Measurements from ENCODE around the gene NPIPA2.
"Not testable (repeated sequence)": the region's sequence is repeated elsewhere in the genome, so short reads cannot be mapped to it uniquely, and the experiment has no call there.

NPIPA2 gene

DNA sequence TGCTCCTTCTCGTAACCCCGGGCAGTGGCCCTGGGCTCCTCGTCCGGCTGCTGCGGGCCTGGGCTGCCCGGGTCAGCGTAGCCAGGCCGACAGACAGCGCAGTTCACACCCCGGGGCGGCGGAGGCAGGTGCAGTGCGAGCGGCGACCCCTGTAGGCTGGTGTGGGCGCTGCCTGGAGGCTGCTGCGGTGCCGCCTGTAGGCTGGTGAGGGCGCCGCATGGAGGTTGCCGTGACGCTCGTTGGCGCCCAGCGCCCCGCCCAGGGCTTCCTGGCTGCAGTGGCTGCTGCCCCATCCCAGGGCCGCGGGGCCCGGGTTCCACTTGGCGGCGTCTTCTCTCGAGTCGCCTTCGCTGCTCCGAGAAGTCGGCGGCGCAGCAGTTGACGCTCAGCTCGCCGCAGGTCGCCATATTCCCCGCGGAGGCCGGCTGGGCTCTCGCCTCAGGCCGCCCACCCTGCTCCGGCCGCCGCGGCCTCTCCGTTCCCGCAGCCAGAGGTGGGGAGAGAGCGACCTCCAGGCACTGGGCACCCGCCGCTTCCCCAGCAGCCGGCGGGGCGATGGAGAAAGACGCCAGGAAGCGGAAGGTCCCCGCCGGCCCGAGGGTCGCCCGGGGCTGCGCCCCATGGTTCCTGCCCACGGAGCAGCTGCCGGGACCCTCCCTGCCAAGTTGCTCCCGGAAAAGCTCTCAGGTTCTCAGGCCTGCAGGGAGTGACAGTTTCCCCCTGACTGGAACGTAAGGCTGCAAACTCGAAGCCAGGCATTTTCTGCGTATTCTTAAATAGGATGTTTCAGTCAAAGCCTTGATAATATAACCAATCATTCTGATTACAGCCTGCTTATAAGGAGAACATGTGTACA is at the start of gene NPIPA2:
Gene NPIPA2 (plus strand): TSS at position 261 of the 856 bp plus-strand sequence. CDS start 5,533 bp downstream, outside the sequence.
- in situ Hi-C loops (cut with HindIII; ENCODE audit: low sequenced_read_pairs) = not testable (repeated sequence)

DNA sequence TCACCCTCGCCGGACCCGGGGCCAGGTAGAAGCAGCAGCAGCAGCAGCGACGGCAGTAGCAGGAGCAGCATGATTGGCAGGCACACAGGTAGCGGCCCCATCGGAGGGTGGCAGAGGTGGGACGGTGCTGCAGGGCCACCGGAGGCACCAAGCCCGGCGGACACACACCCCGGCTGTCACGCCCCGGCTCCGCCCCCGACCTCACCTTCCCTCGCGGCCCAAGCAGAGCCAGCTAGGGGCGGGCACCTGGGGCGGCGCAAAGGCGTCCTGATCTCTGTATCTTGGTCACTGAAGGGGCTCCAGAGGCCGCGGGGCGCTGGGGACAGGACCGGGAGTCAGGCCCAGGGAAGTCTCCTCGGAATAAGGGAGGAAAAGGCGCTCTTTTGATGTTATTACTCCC is 48.2 kb upstream of the NPIPA2 start, which contains the start of gene PLA2G10:
Gene PLA2G10 (minus strand): TSS at position 180 of the 400 bp plus-strand sequence. CDS start 79 bp downstream, at position 101.
- in situ Hi-C loops (cut with HindIII; ENCODE audit: low sequenced_read_pairs) = not testable (repeated sequence)

- in situ Hi-C loops (cut with HindIII; ENCODE audit: low sequenced_read_pairs) = not testable (repeated sequence)
Observed at GRCh38 chr16:14701859-14702258, 40.5 kb upstream of the NPIPA2 start.

- in situ Hi-C loops (cut with HindIII; ENCODE audit: low sequenced_read_pairs) = not testable (repeated sequence)
Observed at GRCh38 chr16:14702672-14703071, 39.7 kb upstream of the NPIPA2 start.

DNA sequence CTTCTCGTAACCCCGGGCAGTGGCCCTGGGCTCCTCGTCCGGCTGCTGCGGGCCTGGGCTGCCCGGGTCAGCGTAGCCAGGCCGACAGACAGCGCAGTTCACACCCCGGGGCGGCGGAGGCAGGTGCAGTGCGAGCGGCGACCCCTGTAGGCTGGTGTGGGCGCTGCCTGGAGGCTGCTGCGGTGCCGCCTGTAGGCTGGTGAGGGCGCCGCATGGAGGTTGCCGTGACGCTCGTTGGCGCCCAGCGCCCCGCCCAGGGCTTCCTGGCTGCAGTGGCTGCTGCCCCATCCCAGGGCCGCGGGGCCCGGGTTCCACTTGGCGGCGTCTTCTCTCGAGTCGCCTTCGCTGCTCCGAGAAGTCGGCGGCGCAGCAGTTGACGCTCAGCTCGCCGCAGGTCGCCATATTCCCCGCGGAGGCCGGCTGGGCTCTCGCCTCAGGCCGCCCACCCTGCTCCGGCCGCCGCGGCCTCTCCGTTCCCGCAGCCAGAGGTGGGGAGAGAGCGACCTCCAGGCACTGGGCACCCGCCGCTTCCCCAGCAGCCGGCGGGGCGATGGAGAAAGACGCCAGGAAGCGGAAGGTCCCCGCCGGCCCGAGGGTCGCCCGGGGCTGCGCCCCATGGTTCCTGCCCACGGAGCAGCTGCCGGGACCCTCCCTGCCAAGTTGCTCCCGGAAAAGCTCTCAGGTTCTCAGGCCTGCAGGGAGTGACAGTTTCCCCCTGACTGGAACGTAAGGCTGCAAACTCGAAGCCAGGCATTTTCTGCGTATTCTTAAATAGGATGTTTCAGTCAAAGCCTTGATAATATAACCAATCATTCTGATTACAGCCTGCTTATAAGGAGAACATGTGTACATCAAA is 38.9 kb upstream of the NPIPA2 start, which contains the start of gene NPIPA3:
Gene NPIPA3 (plus strand): TSS at position 256 of the 856 bp plus-strand sequence. CDS start 5,533 bp downstream, outside the sequence.
- in situ Hi-C loops (cut with HindIII; ENCODE audit: low sequenced_read_pairs) = not testable (repeated sequence)

GRCh38 chr16:14733233-14733632 is 9.1 kb upstream of the NPIPA2 start:
- in situ Hi-C loops (cut with HindIII; ENCODE audit: low sequenced_read_pairs) = not testable (repeated sequence)

- in situ Hi-C loops (cut with HindIII; ENCODE audit: low sequenced_read_pairs) = not testable (repeated sequence)
Observed at GRCh38 chr16:14740832-14741385, 1.4 kb upstream of the NPIPA2 start.

DNA sequence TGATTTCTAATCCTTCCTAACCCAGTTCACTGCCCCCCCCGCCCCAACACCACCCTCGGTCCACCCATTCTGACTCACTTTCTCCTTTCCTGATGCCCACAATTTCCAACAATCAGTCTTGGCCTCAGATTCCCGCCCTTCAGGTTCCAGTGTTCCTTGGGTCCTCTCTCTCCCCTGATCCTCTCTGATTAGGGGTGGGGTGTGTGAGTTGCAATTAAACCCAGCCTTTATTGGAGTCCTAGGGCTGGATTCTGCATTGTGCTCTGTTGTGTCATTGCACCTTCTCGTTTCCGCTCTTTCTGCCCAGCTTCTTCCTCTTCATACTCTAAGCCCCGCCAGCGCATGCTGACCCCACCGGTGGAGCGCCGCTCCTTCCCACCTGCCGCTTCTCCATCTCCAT is 539 bp upstream of the NPIPA2 start:
- in situ Hi-C loops (cut with HindIII; ENCODE audit: low sequenced_read_pairs) = not testable (repeated sequence)

GRCh38 chr16:14773654-14774053 is 31.3 kb downstream of the NPIPA2 start:
- in situ Hi-C loops (cut with HindIII; ENCODE audit: low sequenced_read_pairs) = not testable (repeated sequence)

- in situ Hi-C loops (cut with HindIII; ENCODE audit: low sequenced_read_pairs) = not testable (repeated sequence)
Observed at GRCh38 chr16:14775624-14776023, 33.3 kb downstream of the NPIPA2 start.

GRCh38 chr16:14776763-14777162 is 34.4 kb downstream of the NPIPA2 start:
- in situ Hi-C loops (cut with HindIII; ENCODE audit: low sequenced_read_pairs) = not testable (repeated sequence)

DNA sequence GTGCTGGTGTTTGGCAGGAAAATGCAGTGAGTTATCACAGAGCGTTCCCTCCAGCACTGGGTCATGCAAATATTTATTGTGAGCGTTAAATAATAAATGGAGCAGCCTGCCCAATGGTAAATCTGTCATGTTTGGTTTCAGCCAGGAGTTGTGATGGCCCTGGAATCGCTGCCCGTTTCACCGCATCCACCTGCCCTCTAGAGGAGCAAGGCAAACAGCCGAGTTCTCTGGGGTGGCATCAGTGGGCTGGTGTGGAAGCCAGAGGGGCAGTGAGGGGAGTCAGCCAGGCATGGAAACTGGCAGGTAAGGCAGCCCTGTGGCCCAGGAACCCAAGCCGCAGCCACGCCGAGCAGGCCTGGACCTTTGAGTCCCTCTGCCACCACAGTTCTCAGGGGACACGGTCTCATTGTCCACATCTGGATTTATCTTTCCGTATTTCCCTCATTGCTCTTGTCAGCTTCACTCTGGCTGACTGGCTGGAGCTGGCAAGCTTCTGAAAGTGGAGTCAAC is 37.1 kb downstream of the NPIPA2 start:
- in situ Hi-C loops (cut with HindIII; ENCODE audit: low sequenced_read_pairs) = not testable (repeated sequence)

- in situ Hi-C loops (cut with HindIII; ENCODE audit: low sequenced_read_pairs) = not testable (repeated sequence)
Observed at GRCh38 chr16:14786180-14786579, 43.8 kb downstream of the NPIPA2 start.

GRCh38 chr16:14789577-14789976 is 47.2 kb downstream of the NPIPA2 start:
- in situ Hi-C loops (cut with HindIII; ENCODE audit: low sequenced_read_pairs) = not testable (repeated sequence)

- in situ Hi-C loops (cut with HindIII; ENCODE audit: low sequenced_read_pairs) = not testable (repeated sequence)
Observed at GRCh38 chr16:14790320-14790956, 48.1 kb downstream of the NPIPA2 start.

- in situ Hi-C loops (cut with HindIII; ENCODE audit: low sequenced_read_pairs) = not testable (repeated sequence)
Observed at GRCh38 chr16:14792914-14793313, 50.6 kb downstream of the NPIPA2 start.

- in situ Hi-C loops (cut with HindIII; ENCODE audit: low sequenced_read_pairs) = not testable (repeated sequence)
Observed at GRCh38 chr16:14797558-14797957, 55.2 kb downstream of the NPIPA2 start.

DNA sequence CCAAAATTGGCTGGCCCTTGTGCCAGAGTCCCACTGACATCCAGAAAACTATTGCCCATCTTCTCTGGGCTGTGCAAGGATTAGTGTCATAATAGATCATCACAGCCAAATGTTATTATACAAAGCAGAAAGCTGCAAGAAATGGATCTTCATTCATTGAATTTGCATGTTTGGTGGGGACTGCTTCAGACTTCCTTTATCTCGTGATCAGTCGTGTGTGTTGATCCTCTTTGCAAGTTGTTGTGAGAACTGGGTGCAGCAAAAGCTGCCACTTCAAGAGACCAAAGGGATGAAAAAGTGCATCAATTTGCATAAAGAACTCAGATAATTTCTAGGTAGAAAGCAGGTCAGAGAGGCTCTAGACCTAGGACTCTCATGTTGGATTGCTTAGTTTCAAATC is 61.2 kb downstream of the NPIPA2 start:
- in situ Hi-C loops (cut with HindIII; ENCODE audit: low sequenced_read_pairs) = not testable (repeated sequence)

GRCh38 chr16:14807184-14807678 is 64.9 kb downstream of the NPIPA2 start:
- in situ Hi-C loops (cut with HindIII; ENCODE audit: low sequenced_read_pairs) = not testable (repeated sequence)

- in situ Hi-C loops (cut with HindIII; ENCODE audit: low sequenced_read_pairs) = not testable (repeated sequence)
Observed at GRCh38 chr16:14813890-14814289, 71.6 kb downstream of the NPIPA2 start.

All from endothelial cell of hepatic sinusoid (primary cell).